PFSK-1 (cell line): Measurements from ENCODE around the gene UBL4B.

Experiments used
- FOXP2 ChIP-seq: optimal IDR thresholded peaks from 2 replicates; pipeline ENCODE3; 2011; ENCODE audit warnings: borderline replicate concordance, control low read depth, inconsistent platforms; ENCODE audit not compliant: insufficient read depth; ENCODE audit errors: extremely low read length, extremely low read depth
- POLR2AphosphoS5 ChIP-seq: IDR thresholded peaks from 2 replicates; pipeline ENCODE4 v1.6.1; 2012; ENCODE audit warnings: low read depth, mild to moderate bottlenecking, control low read depth, low read length, moderate library complexity
- SIN3A ChIP-seq: IDR thresholded peaks from 2 replicates; pipeline ENCODE4 v1.6.1; 2012; ENCODE audit warnings: mild to moderate bottlenecking, low read length, moderate library complexity, borderline replicate concordance; ENCODE audit not compliant: insufficient read depth
- TAF1 ChIP-seq: IDR thresholded peaks from 2 replicates; pipeline ENCODE4 v1.6.1; 2012; ENCODE audit warnings: low read length, control low read depth, borderline replicate concordance; ENCODE audit not compliant: insufficient read depth
- TF ChIP-seq, protein P1 (sequence below), 2 experiments: IDR thresholded peaks; 2 replicates each; pipeline versions ENCODE4 v1.6.1 to v1.8.0; 2011 to 2012; ENCODE audit warnings: low read depth in 2 of 2, low read length in 2 of 2, control low read depth in 1 of 2, inconsistent platforms in 1 of 2, mild to moderate bottlenecking in 1 of 2, moderate library complexity in 1 of 2; ENCODE audit not compliant: insufficient read depth in 1 of 2

UBL4B gene

DNA sequence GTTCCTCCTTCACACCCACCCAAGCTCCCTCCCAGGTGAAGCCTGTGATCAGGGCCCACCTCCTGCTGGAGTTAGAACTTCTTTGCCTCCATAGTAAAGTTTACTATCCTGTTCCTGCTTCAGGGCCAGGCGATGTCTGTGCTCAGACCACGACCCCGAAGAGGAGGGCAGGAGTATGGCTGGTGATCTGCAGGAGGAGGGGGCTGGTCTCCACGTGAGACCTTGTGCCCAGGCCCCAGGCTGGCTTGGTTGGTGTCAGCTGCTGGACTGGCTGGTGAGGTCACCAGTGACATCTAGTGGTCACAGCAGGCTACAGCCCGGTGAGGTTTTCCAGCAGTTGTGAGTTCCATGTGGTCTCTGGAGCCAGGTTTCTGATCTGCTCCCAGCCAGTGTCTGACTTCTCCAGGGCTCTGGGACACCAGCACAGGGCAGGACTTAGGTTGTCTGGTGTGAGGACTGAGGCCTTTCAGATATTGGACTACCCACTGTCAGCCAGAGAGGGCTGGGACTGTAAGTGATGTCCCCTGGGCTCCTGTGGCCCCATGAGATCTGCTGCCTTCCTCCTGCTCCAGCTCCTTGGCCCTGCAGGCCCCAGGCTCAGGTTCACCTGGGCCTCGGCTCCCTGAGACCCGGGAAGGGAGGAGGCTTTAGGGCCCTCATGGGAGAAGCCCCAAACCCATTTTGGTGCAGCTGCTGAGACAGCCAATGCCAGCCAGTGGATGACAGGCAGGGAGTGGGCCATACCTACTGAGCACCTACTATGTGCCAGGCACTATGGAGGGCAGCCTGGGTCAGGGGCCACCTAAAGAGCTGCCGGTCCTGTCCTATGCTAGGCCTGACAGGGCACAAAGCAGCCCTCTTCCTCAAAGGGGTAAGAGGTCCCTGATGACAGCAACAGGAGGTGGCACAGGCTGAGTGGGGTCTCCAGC lies 6.0 kb upstream of the UBL4B start:
- TF ChIP-seq FOXP2 (peak; percentile 59), TAF1 (no peak)

DNA sequence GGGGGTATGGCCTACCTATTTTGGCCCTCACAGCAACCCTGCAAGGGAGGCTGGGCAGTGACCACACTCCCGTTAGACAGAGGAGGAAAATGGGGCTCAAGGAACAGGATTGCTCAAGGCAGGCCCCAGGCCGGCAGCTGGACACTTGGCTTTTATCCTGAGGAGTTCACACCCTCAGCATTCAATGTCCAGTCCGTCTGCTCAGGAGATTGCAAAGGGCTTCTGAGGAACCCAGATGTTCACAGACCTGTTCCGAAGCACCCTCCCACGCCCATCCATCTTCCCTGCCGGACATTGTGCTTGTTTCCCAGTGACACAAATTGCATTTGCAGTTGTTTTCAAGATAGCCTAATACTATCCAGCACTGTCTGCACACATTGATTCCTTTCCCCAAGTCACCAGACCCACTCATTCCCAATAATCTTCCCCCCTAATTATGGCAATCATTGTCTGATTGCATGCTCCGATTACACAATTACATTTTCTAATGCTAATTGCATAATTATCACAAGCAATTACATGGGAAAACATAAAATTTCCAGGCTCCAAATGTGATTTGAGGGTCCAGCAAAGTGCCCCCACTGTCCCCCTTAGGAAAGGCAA lies 4.3 kb upstream of the UBL4B start:
- TF ChIP-seq TAF1 (no peak), FOXP2 (no peak), POLR2AphosphoS5 (no peak), SIN3A (no peak)
- TF ChIP-seq, protein P1, sequence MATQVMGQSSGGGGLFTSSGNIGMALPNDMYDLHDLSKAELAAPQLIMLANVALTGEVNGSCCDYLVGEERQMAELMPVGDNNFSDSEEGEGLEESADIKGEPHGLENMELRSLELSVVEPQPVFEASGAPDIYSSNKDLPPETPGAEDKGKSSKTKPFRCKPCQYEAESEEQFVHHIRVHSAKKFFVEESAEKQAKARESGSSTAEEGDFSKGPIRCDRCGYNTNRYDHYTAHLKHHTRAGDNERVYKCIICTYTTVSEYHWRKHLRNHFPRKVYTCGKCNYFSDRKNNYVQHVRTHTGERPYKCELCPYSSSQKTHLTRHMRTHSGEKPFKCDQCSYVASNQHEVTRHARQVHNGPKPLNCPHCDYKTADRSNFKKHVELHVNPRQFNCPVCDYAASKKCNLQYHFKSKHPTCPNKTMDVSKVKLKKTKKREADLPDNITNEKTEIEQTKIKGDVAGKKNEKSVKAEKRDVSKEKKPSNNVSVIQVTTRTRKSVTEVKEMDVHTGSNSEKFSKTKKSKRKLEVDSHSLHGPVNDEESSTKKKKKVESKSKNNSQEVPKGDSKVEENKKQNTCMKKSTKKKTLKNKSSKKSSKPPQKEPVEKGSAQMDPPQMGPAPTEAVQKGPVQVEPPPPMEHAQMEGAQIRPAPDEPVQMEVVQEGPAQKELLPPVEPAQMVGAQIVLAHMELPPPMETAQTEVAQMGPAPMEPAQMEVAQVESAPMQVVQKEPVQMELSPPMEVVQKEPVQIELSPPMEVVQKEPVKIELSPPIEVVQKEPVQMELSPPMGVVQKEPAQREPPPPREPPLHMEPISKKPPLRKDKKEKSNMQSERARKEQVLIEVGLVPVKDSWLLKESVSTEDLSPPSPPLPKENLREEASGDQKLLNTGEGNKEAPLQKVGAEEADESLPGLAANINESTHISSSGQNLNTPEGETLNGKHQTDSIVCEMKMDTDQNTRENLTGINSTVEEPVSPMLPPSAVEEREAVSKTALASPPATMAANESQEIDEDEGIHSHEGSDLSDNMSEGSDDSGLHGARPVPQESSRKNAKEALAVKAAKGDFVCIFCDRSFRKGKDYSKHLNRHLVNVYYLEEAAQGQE (IDR thresholded peaks at IDR 0.05; ENCODE audit: insufficient read depth in 1 of 2, low read depth in 2 of 2, low read length in 2 of 2), result no peak

DNA sequence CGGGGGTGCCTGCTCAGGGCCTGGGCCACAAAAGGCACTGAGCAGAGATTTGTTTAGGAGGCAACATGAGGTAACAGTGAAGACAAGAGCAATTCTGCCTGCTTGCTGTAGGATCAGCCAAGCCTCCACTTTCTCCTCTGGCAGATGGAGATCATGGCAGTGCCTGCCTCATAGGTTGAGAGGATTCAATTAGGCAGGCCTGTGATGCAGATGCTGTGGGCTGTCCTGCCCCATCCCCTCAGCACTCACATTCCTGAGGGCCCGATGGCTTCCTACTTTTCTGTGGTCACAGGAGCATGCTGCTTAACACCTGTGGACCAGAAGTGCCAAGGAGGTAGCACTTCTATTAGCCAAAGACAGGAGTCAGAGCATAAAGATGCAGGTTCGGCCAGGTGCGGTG lies 1.2 kb upstream of the UBL4B start:
- TF ChIP-seq FOXP2 (no peak), POLR2AphosphoS5 (no peak), TAF1 (no peak), SIN3A (no peak)
- TF ChIP-seq, protein P1 (IDR thresholded peaks at IDR 0.05; ENCODE audit: insufficient read depth in 1 of 2, low read depth in 2 of 2, low read length in 2 of 2), result no peak

GRCh38 chr1:110112656-110113055 lies 413 bp downstream of the UBL4B start:
- TF ChIP-seq FOXP2 (no peak), SIN3A (no peak), POLR2AphosphoS5 (no peak)

GRCh38 chr1:110113551-110113950 lies 1.3 kb downstream of the UBL4B start:
- TF ChIP-seq POLR2AphosphoS5, result no peak
- TF ChIP-seq TAF1, result no peak
- TF ChIP-seq, protein P1 (IDR thresholded peaks at IDR 0.05; ENCODE audit: insufficient read depth in 1 of 2, low read depth in 2 of 2, low read length in 2 of 2), result no peak
- TF ChIP-seq SIN3A, result no peak
- no peak for TF ChIP-seq FOXP2

- TF ChIP-seq POLR2AphosphoS5 (no peak), FOXP2 (no peak), SIN3A (no peak), TAF1 (no peak)
- TF ChIP-seq, protein P1 (IDR thresholded peaks at IDR 0.05; ENCODE audit: insufficient read depth in 1 of 2, low read depth in 2 of 2, low read length in 2 of 2), result no peak
Observed at GRCh38 chr1:110114173-110114572, 1.9 kb downstream of the UBL4B start.
